ENCODE data around the gene COX7A2L. TPM values are rescaled to one million over a fixed set of nuclear protein-coding genes. Genes with fewer than 3 reads are reported as not detected.

Gene COX7A2L
- total and polyA plus RNA-seq, 10 of the 15 experiments (the other 5 are each of a cell fraction or from before 2014, with no cell fraction given) = 134 to 532 (median 222) TPM

DNA sequence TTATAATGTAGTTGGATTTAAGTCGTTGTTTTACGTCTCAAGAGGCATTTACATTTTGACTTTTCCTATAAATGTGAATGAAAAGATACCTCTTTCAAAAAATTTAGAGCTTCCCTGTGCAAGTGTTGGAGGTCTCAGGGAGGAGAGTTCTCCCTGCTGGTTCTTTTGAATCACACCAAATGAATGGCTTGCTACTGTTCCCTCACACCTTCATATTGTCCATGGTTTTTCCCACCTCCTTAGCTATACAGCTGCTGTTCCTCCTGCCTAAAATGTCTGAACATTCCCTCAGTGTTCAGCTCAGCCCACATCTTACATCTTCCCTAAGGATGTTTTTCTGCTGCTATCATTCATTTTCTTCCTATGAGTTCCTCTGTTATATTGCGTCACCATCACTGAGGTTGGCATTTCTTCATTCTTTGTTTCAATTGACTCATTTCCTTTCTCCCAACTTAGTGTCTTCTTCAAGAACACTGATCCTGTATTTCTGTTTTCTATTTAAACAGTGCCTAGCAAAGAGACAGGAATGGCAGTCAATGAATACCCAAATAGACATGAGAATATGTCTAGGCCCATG lies 46.0 kb downstream of the COX7A2L start:
- H3K27ac ChIP-seq (ENCODE audit: control insufficient read depth, insufficient read depth) = no peak overlapping the region
- no peaks in the 10 kb centered on the region for H3K4me1 ChIP-seq (ENCODE audit: control insufficient read depth, insufficient read depth, low read length)
- no peak overlapping the region for H3K4me3 ChIP-seq
- no peaks in the 10 kb centered on the region for H4K20me1 ChIP-seq (ENCODE audit: control insufficient read depth, insufficient read depth)
- H2AFZ ChIP-seq (ENCODE audit: control insufficient read depth, low read depth, low read length) = no peak overlapping the region
- no peak for DNase-seq (ENCODE audit: low read depth, low spot score)
- no peak overlapping the region for H3K4me2 ChIP-seq (ENCODE audit: control insufficient read depth, insufficient read depth)
- H3K27me3 ChIP-seq (replicated peaks in 1 of 2; ENCODE audit: control insufficient read depth in 2 of 2, insufficient read depth in 2 of 2, low read length in 1 of 2) = no peaks in the 10 kb centered on the region
- no peak overlapping the region for H3K9ac ChIP-seq (ENCODE audit: control insufficient read depth, insufficient read depth, low read length)
- TF ChIP-seq RAD51 (IDR thresholded peaks at IDR 0.05) = no peak
- TF ChIP-seq BRCA1 (IDR thresholded peaks at IDR 0.05; ENCODE audit: low read depth, low read length) = no peak
- TF ChIP-seq SMC3 (IDR thresholded peaks at IDR 0.05; ENCODE audit: borderline replicate concordance, low read length) = no peak
- TF ChIP-seq, protein P1, sequence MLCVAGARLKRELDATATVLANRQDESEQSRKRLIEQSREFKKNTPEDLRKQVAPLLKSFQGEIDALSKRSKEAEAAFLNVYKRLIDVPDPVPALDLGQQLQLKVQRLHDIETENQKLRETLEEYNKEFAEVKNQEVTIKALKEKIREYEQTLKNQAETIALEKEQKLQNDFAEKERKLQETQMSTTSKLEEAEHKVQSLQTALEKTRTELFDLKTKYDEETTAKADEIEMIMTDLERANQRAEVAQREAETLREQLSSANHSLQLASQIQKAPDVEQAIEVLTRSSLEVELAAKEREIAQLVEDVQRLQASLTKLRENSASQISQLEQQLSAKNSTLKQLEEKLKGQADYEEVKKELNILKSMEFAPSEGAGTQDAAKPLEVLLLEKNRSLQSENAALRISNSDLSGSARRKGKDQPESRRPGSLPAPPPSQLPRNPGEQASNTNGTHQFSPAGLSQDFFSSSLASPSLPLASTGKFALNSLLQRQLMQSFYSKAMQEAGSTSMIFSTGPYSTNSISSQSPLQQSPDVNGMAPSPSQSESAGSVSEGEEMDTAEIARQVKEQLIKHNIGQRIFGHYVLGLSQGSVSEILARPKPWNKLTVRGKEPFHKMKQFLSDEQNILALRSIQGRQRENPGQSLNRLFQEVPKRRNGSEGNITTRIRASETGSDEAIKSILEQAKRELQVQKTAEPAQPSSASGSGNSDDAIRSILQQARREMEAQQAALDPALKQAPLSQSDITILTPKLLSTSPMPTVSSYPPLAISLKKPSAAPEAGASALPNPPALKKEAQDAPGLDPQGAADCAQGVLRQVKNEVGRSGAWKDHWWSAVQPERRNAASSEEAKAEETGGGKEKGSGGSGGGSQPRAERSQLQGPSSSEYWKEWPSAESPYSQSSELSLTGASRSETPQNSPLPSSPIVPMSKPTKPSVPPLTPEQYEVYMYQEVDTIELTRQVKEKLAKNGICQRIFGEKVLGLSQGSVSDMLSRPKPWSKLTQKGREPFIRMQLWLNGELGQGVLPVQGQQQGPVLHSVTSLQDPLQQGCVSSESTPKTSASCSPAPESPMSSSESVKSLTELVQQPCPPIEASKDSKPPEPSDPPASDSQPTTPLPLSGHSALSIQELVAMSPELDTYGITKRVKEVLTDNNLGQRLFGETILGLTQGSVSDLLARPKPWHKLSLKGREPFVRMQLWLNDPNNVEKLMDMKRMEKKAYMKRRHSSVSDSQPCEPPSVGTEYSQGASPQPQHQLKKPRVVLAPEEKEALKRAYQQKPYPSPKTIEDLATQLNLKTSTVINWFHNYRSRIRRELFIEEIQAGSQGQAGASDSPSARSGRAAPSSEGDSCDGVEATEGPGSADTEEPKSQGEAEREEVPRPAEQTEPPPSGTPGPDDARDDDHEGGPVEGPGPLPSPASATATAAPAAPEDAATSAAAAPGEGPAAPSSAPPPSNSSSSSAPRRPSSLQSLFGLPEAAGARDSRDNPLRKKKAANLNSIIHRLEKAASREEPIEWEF (IDR thresholded peaks at IDR 0.05; ENCODE audit: insufficient replicate concordance, low read depth, low read length) = no peak
- ATAC-seq = no peak
- SMC1A ChIA-PET (ENCODE audit: uncharacterized antibody, unreplicated experiment) = interaction anchor here (1.4 kb wide), 1 partner anchor 9 kb away, joined by 3 read pairs; no protein-coding TSS in a partner anchor
- RAD21 ChIA-PET (ENCODE audit: unreplicated experiment) = no interaction called here
- intact Hi-C loops (cut with micrococcal nuclease; ENCODE audit: unreplicated experiment) = no loop called here
- H3K79me2 ChIP-seq (ENCODE audit: control insufficient read depth, insufficient read depth, low read length) = no peaks in the 10 kb centered on the region
- peaks cover 0 to 6% of the 10 kb centered on the region in 2 experiments; a peak in 2 of 4 replicates for H3K36me3 ChIP-seq (ENCODE audit: control insufficient read depth in 2 of 2, insufficient read depth in 2 of 2, low read length in 1 of 2)
- POLR2A ChIA-PET = no interaction called here
- no TSS peak for BruUV-seq (replicated peaks)
- CTCF ChIA-PET = interaction anchor here (0.9 to 1.7 kb wide), 3 partner anchors 8 to 14 kb away, joined by 3 to 8 read pairs (median 3); no protein-coding TSS in a partner anchor
- H3K9me3 ChIP-seq (replicated peaks; ENCODE audit: control insufficient read depth, insufficient read depth, low read length) = no peaks in the 10 kb centered on the region
- 84% methylated on average over 3 of the region's 3 CpGs for WGBS (ENCODE audit: insufficient coverage, insufficient replicate concordance, low lambda C conversion rate, missing lambda C conversion rate)
- FAIRE-seq = no peak
- in situ Hi-C loops (cut with MboI) = no loop called here

Measured in GM12878 (cell line).